Glomerular visceral epithelial cell (primary cell): Measurements from ENCODE around the gene ARSK.
A peak's percentile ranks its signal among the peaks of the same experiment; 100 is the strongest.
"Not testable (repeated sequence)": the region's sequence is repeated elsewhere in the genome, so short reads cannot be mapped to it uniquely, and the experiment has no call there.

Source experiments
- DNase-seq: peaks from one replicate; pipeline ENCODE4 v3.0.0-alpha.2; 2016; ENCODE audit errors: extremely low spot score

Gene ARSK

GRCh38 chr5:95621839-95622629 is 67.1 kb downstream of the ARSK start:
- no peak for DNase-seq

DNA sequence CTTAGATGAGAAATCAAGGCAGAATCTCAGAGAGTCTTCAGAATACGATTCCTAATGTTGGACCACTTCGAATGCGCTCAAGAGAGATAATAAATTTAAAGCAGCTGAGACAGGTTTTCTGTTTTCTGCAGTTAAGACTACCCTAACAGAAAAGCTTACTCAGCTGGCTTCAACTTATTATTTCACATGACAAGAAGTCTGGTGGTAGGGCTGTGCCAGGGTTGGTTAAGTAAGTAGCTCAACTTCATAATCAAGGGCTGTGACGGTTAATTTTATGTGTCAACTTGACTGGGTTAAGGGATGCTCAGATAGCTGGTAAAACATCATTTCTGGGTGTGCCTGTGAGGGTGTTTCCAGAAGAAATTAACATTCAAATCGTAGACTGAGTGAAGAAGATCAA is 68.8 kb downstream of the ARSK start:
- no peak for DNase-seq

DNA sequence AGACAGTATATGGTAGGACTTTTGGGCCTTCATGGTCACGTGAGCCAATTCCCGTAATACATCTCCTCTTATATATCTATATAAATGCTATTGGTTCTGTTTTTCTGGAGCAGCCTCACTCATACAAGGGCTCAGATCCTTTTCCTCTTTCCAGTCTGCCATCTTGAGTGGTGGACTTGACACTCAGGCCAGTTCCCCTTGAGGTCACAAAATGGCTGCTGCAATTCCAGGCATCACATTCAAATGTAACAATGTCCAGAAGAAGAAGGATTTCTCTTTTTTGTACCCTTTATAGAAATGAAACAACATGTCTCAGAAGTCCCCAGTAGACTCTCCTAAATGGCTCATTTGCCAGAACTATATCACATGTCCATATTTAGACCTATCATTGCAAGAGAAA is 69.5 kb downstream of the ARSK start:
- DNase-seq, result no peak

- DNase-seq, result no peak
These were observed 71.8 kb downstream of the ARSK start for GRCh38 chr5:95626701-95627100.

GRCh38 chr5:95627971-95628810 is 73.3 kb downstream of the ARSK start:
- no peak for DNase-seq

GRCh38 chr5:95628933-95629332 is 74.0 kb downstream of the ARSK start:
- no peak for DNase-seq

GRCh38 chr5:95630394-95630917 is 75.6 kb downstream of the ARSK start:
- no peak for DNase-seq

DNA sequence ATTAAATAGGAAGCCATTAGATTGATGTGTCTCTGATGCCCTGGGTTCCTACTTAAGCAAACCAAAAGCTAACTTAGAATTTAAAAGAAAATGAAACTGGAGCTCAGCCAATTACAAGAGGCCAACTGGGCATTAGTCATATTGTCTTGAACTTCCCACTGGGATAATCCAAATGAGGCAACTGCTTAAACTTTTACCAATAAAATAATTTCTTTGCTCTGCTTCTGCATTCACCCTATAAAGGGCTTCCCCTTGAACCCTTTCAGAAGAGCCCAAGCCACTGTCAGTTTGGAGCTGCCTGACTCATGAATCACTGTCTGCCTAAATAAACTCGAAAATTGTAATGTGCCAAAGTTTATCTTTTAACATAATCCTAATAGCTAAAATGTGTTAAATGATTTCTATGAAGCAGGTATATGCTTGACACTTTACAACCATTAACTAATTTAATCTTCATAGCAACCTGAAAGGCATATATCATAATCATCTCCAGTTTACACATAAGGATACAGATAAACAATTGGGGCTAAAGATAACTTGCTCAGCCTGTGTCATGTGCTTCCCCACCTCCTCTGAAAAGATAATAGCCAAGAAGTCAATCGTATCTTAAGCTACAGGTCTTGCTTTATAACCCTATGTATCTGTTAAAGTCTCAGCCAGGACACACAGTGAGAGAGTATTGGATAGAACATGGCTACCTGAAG is 76.5 kb downstream of the ARSK start:
- peak; percentile 53 for DNase-seq

- DNase-seq, result peak; percentile 59
These were observed 77.2 kb downstream of the ARSK start for GRCh38 chr5:95631991-95632675.

DNA sequence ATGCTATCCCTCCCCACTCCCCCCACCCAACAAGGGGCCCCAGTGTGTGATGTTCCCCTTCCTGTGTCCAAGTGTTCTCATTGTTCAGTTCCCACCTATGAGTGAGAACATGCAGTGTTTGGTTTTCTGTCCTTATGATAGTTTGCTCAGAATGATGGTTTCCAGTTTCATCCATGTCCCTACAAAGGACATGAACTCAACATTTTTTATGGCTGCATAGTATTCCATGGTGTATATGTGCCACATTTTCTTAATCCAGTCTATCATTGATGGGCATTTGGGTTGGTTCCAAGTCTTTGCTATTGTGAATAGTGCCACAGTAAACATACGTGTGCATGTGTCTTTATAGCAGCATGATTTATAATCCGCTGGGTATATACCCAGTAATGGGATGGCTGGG is 78.0 kb downstream of the ARSK start:
- DNase-seq, result not testable (repeated sequence)

- DNase-seq, result no peak
These were observed 78.8 kb downstream of the ARSK start for GRCh38 chr5:95633671-95634070.

DNA sequence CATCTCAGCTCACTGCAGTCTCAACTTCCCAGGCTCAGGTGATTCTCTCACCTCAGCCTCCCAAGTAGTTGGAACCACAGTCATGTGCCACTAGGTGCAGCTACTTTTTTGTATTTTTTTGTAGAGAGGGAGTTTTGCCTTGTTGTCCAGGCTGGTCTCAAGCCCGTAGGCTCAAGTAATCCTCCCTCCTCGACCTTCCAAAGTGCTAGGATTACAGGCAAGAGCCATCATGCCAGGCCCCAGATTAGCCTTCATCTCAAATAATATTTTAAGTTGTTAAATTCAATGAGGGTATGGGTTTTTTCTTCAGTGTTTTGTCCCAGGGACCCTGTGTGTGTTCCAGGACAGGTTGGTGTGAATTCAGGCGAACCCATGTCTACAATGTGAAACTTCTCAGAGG is 79.2 kb downstream of the ARSK start:
- DNase-seq, result no peak

DNA sequence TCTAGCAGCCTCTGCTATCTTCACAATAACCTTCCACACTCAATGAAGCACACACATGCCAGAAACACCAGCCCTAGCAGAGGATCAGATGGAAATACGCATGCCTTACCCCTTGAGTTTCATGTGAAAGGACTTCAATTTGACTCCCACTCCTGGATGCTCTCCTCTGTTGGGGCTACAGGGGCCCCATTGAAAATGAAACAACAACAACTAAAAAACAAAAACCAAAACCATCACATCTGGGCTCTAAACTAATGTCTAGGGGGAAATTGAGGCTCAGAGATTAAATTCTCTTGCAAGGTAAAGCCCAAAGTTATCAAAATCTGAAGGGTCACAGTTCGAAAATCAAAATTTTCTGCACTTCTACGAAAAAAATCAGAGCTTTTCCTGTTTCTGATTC is 83.7 kb downstream of the ARSK start:
- no peak for DNase-seq

GRCh38 chr5:95641741-95642220 is 86.9 kb downstream of the ARSK start:
- DNase-seq, result no peak

DNA sequence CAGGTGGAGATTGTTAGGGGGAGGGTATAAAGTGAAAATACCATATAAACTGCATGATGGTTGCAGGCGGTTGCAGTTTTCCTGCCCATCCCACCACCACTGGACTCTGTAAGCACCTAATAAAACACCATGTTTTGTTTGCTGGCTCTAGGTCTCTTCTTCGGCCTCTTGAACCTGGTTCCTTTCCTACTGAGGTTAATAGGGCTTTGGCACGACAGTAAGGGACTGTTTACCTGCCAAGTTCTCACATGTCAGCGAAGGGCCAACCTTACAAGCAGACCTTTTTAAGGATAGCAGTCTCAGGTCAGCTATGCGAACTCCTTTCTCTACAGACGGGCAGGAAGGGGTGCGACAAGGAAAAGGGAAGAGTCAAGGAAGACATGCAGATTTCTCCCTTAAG is 88.3 kb downstream of the ARSK start:
- no peak for DNase-seq

- peak; percentile 68 for DNase-seq
These were observed 89.6 kb downstream of the ARSK start for GRCh38 chr5:95644351-95645042.

GRCh38 chr5:95646226-95646568 is 91.3 kb downstream of the ARSK start:
- DNase-seq, result not testable (repeated sequence)

DNA sequence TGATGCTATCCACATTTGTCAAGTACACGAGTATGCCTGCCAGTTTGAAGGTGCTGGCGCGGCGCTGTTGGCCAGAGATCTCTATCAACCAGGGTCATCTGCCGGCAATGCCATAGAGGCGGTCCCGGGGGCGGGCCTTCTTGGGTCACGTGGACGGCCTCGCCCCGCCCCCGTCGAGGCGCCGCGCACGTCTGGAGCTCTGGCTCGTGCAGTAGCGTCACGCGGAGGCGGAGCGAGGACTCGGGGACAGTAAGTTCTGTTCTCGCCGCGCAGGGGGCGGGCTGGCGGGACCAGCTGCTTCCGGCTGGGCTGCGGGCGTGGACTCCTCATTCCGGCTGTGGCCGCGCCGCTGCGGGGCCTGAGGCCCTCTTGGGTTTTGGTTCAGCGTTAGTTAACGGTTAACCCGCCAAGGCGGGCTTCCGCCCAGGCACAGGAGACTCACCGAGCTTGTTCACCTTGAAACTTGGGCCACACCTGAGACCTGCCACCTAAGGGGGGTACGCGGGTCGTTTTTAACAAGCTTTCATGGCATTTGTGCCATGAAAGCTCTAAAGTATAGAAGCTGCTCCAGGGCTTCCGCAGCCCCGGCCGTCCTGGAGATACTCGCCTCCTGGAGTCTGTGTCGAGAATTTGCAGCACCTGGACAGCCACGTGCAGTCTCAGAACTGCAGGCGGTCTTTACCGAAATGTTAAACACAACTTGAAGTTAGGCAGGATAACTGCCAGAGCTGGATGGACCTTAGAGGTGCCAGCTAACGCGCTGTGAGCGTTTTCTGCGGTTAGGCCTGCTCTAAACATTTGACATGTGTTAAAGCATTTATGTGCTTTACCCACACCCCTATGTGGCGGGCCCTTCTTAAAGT is 91.9 kb downstream of the ARSK start, which contains the start of gene RFESD:
Gene RFESD, plus strand, starts transcription at position 209 of the 863 bp plus-strand sequence. CDS start 5,495 bp downstream, outside the sequence.
- DNase-seq, result peak; percentile 99
